Erythroblast (primary cell): ENCODE data around the gene GAN.

Source experiments
- GATA1 ChIP-seq: IDR thresholded peaks from 2 replicates; pipeline ENCODE4 v1.6.1; 2011; ENCODE audit warnings: low read depth, mild to moderate bottlenecking, control low read depth, low read length, moderate library complexity
- POLR2A ChIP-seq: IDR thresholded peaks from 2 replicates; pipeline ENCODE4 v1.6.1; 2011; ENCODE audit warnings: mild to moderate bottlenecking, low read length

- TF ChIP-seq POLR2A (no peak), GATA1 (no peak)
Measured at GRCh38 chr16:81371106-81371505, 56.3 kb downstream of the GAN start.
